ENCODE measurements around the gene IGFL1.
"Not testable (repeated sequence)": the region's sequence is repeated elsewhere in the genome, so short reads cannot be mapped to it uniquely, and the experiment has no call there.

DNA sequence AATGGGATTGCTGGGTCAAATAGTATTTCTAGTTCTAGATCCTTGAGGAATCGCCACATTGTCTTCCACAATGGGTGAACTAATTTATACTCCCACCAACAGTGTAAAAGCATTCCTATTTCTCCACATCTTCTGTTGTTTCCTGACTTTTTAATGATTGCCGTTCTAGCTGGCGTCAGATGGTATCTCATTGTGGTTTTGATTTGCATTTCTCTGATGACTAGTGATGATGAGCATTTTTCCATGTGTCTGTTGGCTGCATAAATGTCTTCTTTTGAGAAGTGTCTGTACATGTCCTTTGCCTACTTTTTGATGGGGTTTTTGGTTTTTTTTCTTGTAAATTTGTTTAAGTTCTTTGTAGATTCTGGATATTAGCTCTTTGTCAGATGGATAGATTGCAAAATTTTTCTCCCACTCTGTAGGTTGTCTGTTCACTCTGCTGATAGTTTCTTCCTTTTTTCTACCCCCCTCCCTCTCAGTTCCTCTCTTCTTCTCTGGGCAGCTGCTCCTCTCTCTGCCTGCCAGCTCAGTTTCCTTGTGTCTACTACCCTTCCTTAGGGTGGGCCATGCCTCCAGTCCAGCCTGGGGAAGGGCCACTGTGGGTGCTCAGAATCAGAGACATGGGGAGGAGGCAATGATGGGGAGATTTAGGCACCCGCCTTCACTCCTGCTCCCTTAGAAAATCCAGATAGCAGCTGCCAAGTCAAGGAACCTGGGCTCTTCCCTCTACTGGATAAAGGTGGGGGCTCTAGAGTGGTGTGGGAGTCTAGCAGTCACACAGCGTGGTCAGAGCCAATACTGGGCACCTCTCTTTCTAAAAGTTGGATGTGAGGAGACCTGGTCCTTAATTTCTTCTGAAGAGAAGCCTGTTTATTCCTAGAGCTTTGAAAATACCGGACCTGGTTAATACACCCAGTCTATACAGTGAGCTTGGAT lies 44.5 kb upstream of the IGFL1 start:
- TF ChIP-seq, protein P1, sequence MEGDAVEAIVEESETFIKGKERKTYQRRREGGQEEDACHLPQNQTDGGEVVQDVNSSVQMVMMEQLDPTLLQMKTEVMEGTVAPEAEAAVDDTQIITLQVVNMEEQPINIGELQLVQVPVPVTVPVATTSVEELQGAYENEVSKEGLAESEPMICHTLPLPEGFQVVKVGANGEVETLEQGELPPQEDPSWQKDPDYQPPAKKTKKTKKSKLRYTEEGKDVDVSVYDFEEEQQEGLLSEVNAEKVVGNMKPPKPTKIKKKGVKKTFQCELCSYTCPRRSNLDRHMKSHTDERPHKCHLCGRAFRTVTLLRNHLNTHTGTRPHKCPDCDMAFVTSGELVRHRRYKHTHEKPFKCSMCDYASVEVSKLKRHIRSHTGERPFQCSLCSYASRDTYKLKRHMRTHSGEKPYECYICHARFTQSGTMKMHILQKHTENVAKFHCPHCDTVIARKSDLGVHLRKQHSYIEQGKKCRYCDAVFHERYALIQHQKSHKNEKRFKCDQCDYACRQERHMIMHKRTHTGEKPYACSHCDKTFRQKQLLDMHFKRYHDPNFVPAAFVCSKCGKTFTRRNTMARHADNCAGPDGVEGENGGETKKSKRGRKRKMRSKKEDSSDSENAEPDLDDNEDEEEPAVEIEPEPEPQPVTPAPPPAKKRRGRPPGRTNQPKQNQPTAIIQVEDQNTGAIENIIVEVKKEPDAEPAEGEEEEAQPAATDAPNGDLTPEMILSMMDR (IDR thresholded peaks at IDR 0.05), result not testable (repeated sequence)
- TF ChIP-seq POLR2A, EP300 (IDR thresholded peaks at IDR 0.05): not testable (repeated sequence)
